Ammon's horn (tissue), 1 donor: ENCODE measurements around the gene KDM5C.
"Not testable (repeated sequence)": the region's sequence is repeated elsewhere in the genome, so short reads cannot be mapped to it uniquely, and the experiment has no call there.

ENCODE experiments used
- DNase-seq: peaks from one replicate; pipeline ENCODE4 v3.0.0-alpha.2; 2016; ENCODE audit warnings: low spot score

Gene KDM5C

GRCh38 chrX:53190363-53190960 lies 34.5 kb downstream of the KDM5C start:
- DNase-seq: no peak

- no peak for DNase-seq
Observed at GRCh38 chrX:53188763-53189162, 36.2 kb downstream of the KDM5C start.

DNA sequence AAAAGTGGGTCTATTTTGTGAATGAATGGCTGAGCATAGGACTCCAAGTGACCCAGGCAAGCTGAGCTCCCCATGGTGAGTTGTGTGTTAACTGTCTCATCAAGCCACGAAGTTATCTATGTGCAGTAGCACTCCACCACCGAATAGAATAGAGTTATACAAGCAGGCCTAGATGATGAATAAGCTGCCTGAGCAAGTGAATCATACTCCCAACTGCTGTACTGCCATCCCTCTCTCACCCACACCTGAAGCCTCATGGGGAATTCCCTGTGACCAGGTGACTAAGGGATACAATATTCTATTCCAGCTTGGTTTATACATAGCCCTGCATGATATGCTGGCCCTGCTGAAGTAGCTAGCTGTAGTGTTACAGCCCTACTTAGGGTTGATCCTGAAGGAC lies 38.7 kb downstream of the KDM5C start:
- no peak for DNase-seq

DNA sequence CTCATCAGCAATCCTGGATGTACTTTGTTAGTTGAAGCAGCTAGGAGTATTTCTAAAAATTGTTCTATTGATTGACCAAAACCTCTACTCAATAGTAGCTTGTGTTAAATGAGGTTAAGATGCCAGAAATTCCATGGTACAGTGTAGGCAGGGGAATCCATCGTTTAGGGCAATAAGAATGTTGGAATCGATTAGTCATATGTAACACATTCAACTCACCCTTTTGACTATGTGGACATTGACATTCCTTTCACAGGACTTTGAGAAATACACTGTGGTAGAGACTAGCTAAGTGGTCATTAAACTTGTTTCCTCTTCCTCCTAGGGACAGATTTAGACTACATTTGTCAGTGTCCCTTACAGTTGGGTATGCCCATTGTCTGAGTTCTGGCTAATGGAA lies 40.2 kb downstream of the KDM5C start:
- DNase-seq: no peak

GRCh38 chrX:53171356-53171755 lies 53.7 kb downstream of the KDM5C start:
- DNase-seq: no peak

DNA sequence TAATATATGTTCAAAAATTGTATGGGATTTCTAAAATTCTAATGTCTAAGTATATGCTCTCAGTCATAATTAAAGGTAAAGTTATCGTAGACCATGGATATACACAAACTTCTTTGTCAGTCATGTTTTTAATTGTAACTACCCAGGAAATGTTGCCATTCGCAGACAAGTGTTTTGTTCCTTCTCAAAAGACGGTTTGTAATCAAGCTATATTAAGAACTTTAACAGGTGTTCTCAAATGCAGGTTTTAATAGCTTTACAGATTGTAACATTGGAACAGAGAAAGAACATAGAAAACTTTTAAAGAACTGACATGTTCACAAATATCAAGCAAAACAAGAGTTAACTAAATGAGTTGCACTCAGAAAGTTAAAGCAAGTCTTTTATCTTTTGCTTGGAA lies 58.9 kb downstream of the KDM5C start:
- DNase-seq: no peak

- DNase-seq: not testable (repeated sequence)
Observed at GRCh38 chrX:53164566-53164965, 60.4 kb downstream of the KDM5C start.

DNA sequence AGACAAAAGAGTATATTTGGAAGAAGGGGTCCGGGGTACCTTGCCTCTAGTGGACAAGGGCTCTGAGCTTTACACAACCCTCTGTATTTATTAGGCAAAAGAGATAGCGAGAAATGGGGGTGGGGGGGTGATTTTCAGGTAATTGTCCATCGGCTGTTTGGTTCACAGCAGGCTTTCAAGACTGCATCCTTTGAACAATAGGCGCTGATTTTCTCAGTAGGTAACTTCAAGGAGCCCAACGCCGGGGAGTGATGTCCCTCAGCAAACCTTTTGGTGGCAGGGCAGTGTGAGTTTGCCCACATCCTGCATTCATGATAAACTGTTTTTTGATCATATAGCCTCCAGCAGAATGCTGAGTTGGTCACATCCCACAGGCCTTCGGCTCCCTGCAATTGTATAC lies 61.6 kb downstream of the KDM5C start:
- no peak for DNase-seq

- DNase-seq: no peak
Observed at GRCh38 chrX:53160297-53160983, 64.6 kb downstream of the KDM5C start.

GRCh38 chrX:53159184-53159583 lies 65.8 kb downstream of the KDM5C start:
- DNase-seq: no peak

GRCh38 chrX:53156207-53156596 lies 68.8 kb downstream of the KDM5C start:
- no peak for DNase-seq

- no peak for DNase-seq
Observed at GRCh38 chrX:53155512-53156206, 69.3 kb downstream of the KDM5C start.

DNA sequence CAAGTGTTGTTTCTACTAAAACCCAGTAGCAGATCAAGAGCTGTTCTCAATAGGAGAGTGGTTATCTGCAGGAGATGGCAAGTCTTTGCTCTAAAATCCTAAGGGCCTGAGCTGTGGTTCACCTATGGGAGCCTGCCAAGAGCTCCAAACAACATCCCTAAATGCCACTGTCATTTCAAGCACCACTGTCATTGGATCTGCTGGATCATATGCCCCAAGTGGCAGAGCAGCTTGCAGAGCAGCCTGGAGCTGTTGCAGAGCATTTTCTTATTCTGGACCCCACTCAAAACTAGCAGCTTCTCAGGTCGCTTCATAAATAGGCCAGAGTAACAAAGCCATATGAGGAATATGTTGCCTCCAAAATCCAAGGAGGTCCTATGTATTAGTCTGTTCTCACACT lies 71.4 kb downstream of the KDM5C start:
- DNase-seq: no peak
